ENCODE data around the gene PHLDA2.
A peak's percentile ranks its signal among the peaks of the same experiment; 100 is the strongest.

The PHLDA2 gene

DNA sequence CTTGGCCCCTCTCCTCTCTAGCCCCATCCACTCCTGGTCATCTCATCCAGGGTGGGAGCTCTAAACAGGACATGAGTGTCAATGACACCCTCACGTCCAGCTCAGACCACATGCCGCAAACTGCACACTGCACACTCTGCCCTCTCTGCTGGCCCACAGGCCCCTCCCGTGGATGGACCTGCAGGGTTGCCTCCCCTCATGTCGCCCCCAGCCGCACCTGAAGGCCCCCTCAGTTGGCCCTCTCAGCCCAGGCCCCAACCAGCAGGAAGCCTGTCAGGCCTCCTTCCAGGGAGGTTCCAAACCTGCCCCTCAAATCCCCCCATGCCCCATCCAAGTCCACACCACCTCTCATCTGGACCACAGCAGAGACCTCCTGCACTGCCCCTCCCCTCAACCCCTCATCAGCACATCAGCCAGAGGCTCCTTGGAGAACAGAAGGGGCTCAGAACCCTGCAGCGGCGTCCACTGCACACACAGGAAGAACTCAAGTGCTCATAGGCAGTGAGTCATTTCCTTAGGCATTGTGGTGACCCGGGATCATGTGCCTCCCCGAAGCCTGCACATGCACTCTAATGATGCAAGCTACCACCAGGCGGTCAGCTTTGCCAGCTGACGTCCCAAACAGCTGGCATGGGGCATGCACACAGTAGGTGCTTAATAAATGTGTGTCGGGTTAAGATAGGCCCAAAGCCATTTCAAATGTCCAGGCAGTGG, 30.7 kb downstream of the PHLDA2 start:
- Histone ChIP-seq H3K36me3 (ENCODE audit: control insufficient read depth, insufficient read depth, low read length) (no peaks in the 10 kb centered on the region), H3K27me3 (ENCODE audit: control insufficient read depth, insufficient read depth, low read length) (no peaks in the 10 kb centered on the region), H3K4me1 (ENCODE audit: control insufficient read depth, insufficient read depth, low read length) (peaks cover 7% of the 10 kb centered on the region; the same call in 1 of the 2 replicates), H3K27ac (ENCODE audit: low read length) (no peak overlapping the region), H3K9me3 (ENCODE audit: control insufficient read depth, insufficient read depth, low read length) (no peaks in the 10 kb centered on the region), H3K4me3 (ENCODE audit: low read length) (no peak overlapping the region)
- DNase-seq (ENCODE audit: low read depth, low spot score): no peak
- WGBS (ENCODE audit: insufficient coverage, insufficient read length): no CpG with 5 or more reads among the region's 12 CpGs

DNA sequence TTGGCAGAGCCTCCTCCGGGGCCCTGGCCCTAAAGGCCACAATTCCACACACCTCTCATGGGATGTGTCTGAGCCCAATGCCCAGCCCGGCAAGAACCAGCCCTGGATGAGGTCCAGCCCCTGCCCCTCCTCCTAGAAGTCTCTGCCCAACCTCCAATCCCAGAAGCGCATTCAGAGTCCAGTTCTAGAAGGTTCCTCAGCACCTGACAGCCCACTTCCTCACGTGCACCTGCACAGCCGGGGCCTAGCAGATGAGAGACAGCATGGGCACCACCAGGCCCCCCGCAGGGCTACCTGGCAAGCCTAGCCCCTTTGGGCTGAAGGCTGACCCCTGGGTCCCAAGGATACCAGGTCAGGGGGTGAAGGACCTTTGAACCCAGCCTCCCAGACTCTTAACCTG, 32.2 kb downstream of the PHLDA2 start:
- Histone ChIP-seq H3K9me3 (ENCODE audit: control insufficient read depth, insufficient read depth, low read length) (no peaks in the 10 kb centered on the region), H3K36me3 (ENCODE audit: control insufficient read depth, insufficient read depth, low read length) (no peaks in the 10 kb centered on the region), H3K27me3 (ENCODE audit: control insufficient read depth, insufficient read depth, low read length) (no peaks in the 10 kb centered on the region), H3K27ac (ENCODE audit: low read length) (no peak overlapping the region), H3K4me1 (ENCODE audit: control insufficient read depth, insufficient read depth, low read length) (peaks cover 2% of the 10 kb centered on the region; the same call in 1 of the 2 replicates), H3K4me3 (ENCODE audit: low read length) (no peak overlapping the region)
- WGBS (ENCODE audit: insufficient coverage, insufficient read length): no CpG with 5 or more reads among the region's 6 CpGs
- DNase-seq (ENCODE audit: low read depth, low spot score): no peak

- Histone ChIP-seq H3K27me3 (ENCODE audit: control insufficient read depth, insufficient read depth, low read length) (no peaks in the 10 kb centered on the region), H3K4me1 (ENCODE audit: control insufficient read depth, insufficient read depth, low read length) (peaks cover 2% of the 10 kb centered on the region; the same call in 1 of the 2 replicates), H3K9me3 (ENCODE audit: control insufficient read depth, insufficient read depth, low read length) (no peaks in the 10 kb centered on the region), H3K4me3 (ENCODE audit: low read length) (no peak overlapping the region), H3K36me3 (ENCODE audit: control insufficient read depth, insufficient read depth, low read length) (no peaks in the 10 kb centered on the region), H3K27ac (ENCODE audit: low read length) (no peak overlapping the region)
- DNase-seq (ENCODE audit: low read depth, low spot score): no peak
- WGBS (ENCODE audit: insufficient coverage, insufficient read length): no CpG with 5 or more reads among the region's 9 CpGs
Measured at GRCh38 chr11:2896047-2896446, 33.2 kb downstream of the PHLDA2 start.

- DNase-seq (ENCODE audit: low read depth, low spot score): no peak
- Histone ChIP-seq H3K27me3 (ENCODE audit: control insufficient read depth, insufficient read depth, low read length) (no peaks in the 10 kb centered on the region), H3K4me1 (ENCODE audit: control insufficient read depth, insufficient read depth, low read length) (peaks cover 6% of the 10 kb centered on the region; the same call in 1 of the 2 replicates), H3K36me3 (ENCODE audit: control insufficient read depth, insufficient read depth, low read length) (no peaks in the 10 kb centered on the region), H3K4me3 (ENCODE audit: low read length) (no peak overlapping the region), H3K9me3 (ENCODE audit: control insufficient read depth, insufficient read depth, low read length) (no peaks in the 10 kb centered on the region), H3K27ac (ENCODE audit: low read length) (no peak overlapping the region)
- no CpG with 5 or more reads among the region's 4 CpGs for WGBS (ENCODE audit: insufficient coverage, insufficient read length)
Measured at GRCh38 chr11:2893935-2894334, 35.3 kb downstream of the PHLDA2 start.

- H3K4me1 ChIP-seq (ENCODE audit: control insufficient read depth, insufficient read depth, low read length): peaks cover 6% of the 10 kb centered on the region; the same call in 1 of the 2 replicates
- no peaks in the 10 kb centered on the region for H3K27me3 ChIP-seq (ENCODE audit: control insufficient read depth, insufficient read depth, low read length)
- no peaks in the 10 kb centered on the region for H3K9me3 ChIP-seq (ENCODE audit: control insufficient read depth, insufficient read depth, low read length)
- H3K4me3 ChIP-seq (ENCODE audit: low read length): no peak overlapping the region; the same call in 1 of the 2 replicates
- WGBS (ENCODE audit: insufficient coverage, insufficient read length): no CpG with 5 or more reads among the region's 4 CpGs
- DNase-seq (ENCODE audit: low read depth, low spot score): no peak
- no peak overlapping the region for H3K27ac ChIP-seq (ENCODE audit: low read length)
- H3K36me3 ChIP-seq (ENCODE audit: control insufficient read depth, insufficient read depth, low read length): no peaks in the 10 kb centered on the region
Measured at GRCh38 chr11:2892967-2893528, 36.2 kb downstream of the PHLDA2 start.

DNA sequence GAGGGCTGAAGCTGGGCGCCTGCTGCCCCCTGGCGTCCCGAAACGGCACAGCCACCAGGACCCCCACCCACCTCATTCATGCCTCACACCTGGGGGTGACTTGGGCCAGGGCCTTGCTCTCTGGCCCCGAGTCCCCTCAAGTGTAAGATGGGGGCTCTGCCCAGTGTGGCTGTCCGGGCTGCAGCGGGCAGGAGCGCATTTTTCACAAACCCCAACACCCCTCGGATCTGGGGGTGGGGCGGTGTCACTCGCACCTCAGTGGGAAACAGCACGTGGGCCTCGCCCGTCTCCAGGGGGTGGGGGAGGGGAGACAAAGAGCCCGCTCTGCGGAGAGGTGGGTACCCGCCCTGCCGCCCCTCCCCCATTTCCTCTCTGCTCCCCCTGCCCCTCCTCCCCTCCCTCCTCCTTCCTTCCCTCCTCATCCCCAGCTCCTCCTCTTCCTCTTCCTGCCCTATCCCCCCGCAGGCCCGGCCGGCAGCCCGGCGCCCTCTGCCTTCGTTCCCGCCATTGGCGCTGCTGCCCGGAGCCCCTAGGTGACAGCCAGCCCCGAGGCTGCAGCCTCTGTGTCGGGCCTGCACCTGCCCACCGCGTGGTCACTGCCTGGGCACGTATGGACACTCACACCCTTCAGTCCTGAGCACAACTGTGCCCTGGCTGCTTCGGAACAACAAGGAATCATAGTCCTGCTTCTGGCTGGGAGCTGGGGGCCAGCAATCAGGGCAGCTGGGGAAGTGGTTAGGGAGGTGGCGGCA, 36.8 kb downstream of the PHLDA2 start:
- Histone ChIP-seq H3K27me3 (ENCODE audit: control insufficient read depth, insufficient read depth, low read length) (no peaks in the 10 kb centered on the region), H3K4me1 (ENCODE audit: control insufficient read depth, insufficient read depth, low read length) (peaks cover 6% of the 10 kb centered on the region; the same call in 1 of the 2 replicates), H3K9me3 (ENCODE audit: control insufficient read depth, insufficient read depth, low read length) (no peaks in the 10 kb centered on the region), H3K36me3 (ENCODE audit: control insufficient read depth, insufficient read depth, low read length) (no peaks in the 10 kb centered on the region), H3K4me3 (ENCODE audit: low read length) (peak overlapping the region; percentile 29; the same call in 1 of the 2 replicates), H3K27ac (ENCODE audit: low read length) (no peak overlapping the region)
- WGBS (ENCODE audit: insufficient coverage, insufficient read length): no CpG with 5 or more reads among the region's 34 CpGs
- DNase-seq (ENCODE audit: low read depth, low spot score): no peak

DNA sequence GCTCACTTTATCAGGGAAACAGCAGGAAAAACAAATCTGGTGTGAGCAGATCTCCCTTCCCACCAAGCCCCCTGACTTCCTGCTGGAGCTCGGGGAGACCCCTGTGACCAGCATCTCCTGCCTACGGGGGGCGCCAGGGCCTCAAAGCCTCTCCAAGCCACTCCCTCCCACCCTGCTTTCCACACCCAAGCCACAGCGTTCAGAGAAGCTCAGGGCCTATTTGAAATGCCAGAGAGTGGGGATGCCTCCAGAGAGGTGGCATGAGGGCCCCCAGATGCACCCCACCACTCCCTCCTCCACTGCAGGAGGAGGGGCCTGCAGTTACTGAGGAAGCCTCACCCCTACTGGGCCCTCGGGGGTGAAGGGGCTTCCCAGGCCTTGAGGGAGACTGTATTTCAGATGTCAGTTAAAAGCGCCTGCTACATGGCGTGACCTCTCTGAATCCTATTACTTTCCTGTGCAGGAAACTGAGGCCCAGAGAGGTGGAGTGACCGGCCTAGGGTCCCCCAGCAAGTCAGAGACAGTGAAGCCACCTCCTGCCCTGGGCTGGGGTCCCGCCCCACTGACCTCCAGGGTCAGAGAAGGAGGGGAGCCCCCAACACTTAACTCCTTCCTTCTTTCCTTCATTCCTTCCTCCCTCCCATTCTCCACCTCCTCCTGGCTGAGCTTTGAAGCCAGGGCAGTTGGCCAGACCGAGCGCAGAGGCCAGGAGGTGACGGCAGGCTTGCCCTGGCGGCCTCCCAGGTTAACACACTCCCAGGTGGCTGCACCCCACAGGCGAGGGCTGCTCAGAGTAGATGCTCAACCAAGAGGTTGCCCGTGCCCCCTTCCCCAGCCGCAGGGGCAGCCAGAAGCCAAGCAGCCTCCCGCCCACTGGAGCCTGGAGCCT, 37.6 kb downstream of the PHLDA2 start:
- no peak overlapping the region for H3K4me3 ChIP-seq (ENCODE audit: low read length)
- peaks cover 6% of the 10 kb centered on the region; the same call in 1 of the 2 replicates for H3K4me1 ChIP-seq (ENCODE audit: control insufficient read depth, insufficient read depth, low read length)

DNA sequence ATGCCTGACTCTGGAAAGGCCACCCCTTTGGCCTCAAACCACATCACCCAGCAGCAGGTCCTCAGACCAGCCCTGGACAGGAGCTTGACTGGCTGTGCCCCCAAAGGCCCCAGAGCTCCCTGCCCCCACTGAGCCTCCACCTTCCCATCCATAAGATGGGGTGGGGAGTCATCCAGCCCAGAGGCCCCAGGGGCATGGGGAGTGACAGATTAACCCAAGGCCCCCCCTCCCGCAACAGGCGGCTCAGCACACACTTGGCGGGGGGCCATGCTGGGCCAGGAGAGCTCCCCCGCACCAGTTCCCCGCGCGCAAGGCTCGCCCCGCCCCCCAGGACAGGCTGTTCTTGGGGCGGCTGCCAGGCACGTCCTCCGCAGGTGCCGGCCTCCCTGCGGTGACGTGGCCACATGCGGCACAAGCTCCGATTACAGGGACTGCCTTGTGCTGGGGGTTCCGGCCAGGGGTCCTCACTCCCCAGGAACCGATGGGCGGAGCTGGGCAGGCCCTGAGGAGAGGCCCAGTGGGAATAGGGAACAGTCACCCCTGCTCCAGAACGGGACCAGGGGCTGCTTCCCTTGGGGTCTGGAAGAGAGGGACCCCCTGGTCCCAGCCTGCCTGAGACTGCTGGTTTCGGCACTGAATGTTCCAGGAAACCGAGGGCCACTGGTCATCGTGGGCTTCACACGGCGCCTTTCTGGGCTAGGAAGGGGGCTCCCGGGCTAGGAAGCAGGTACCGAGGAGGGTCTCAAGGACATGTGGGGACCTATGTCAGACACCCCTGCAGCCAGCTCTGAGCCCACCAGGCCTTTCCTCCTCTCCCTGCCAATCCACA, 38.5 kb downstream of the PHLDA2 start:
- Histone ChIP-seq H3K9me3 (ENCODE audit: control insufficient read depth, insufficient read depth, low read length) (no peaks in the 10 kb centered on the region), H3K36me3 (ENCODE audit: control insufficient read depth, insufficient read depth, low read length) (no peaks in the 10 kb centered on the region), H3K4me1 (ENCODE audit: control insufficient read depth, insufficient read depth, low read length) (peaks cover 11% of the 10 kb centered on the region), H3K27me3 (ENCODE audit: control insufficient read depth, insufficient read depth, low read length) (no peaks in the 10 kb centered on the region; the same call in 1 of the 2 replicates), H3K4me3 (ENCODE audit: low read length) (no peak overlapping the region), H3K27ac (ENCODE audit: low read length) (no peak overlapping the region)
- no peak for DNase-seq (ENCODE audit: low read depth, low spot score)
- no CpG with 5 or more reads among the region's 28 CpGs for WGBS (ENCODE audit: insufficient coverage, insufficient read length)

More for the DNA sequence above, 37.6 kb downstream of the PHLDA2 start:
- Histone ChIP-seq H3K36me3 (ENCODE audit: control insufficient read depth, insufficient read depth, low read length) (no peaks in the 10 kb centered on the region), H3K9me3 (ENCODE audit: control insufficient read depth, insufficient read depth, low read length) (no peaks in the 10 kb centered on the region), H3K27ac (ENCODE audit: low read length) (no peak overlapping the region), H3K27me3 (ENCODE audit: control insufficient read depth, insufficient read depth, low read length) (no peaks in the 10 kb centered on the region; the same call in 1 of the 2 replicates)
- no peak for DNase-seq (ENCODE audit: low read depth, low spot score)
- WGBS (ENCODE audit: insufficient coverage, insufficient read length): no CpG with 5 or more reads among the region's 17 CpGs

DNA sequence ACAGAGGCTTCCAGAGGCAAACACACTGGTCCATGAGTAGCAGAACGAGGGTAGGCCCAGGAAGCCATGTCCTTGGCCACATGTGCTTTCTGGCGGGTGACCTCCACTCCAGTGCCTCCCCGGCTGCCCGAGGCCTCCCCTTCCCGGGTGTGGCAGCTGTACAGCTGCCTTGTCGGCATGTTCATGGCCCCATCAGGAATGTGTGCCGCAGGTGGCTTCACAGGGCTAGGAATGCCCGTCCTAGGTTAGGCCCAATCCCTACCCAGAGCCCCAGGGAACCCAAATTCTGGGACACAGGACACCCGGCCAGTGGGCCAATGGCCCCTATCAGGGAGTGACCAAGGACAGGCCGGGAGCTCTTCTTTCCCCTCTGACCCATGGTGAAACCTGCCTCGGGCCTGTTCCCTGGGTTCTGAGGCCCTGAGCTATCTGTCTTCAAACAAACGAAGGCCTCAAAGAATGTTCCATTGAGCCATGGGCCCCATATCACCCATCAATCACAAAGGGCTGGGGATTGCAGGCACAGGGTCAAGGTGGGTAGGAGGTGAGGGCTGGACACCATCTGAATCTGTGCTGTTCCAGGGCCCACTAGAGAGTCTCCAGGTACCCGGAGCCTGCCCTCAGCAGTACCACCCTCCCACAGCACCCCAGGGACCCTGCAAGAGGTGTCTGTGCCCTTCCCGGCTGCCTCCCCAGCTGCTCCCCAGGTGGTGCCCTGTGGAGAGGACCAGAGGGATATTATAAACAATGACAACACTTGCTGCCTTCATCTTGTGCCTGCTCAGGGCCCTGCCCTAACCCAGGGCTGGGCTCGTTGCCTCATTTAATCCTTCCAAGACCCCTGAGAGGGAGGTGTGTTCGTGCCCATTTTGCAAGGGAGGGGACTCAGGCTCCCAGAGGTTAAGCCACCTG, 39.6 kb downstream of the PHLDA2 start:
- Histone ChIP-seq H3K27me3 (ENCODE audit: control insufficient read depth, insufficient read depth, low read length) (no peaks in the 10 kb centered on the region; the same call in 1 of the 2 replicates), H3K4me1 (ENCODE audit: control insufficient read depth, insufficient read depth, low read length) (peaks cover 11% of the 10 kb centered on the region), H3K4me3 (ENCODE audit: low read length) (no peak overlapping the region), H3K36me3 (ENCODE audit: control insufficient read depth, insufficient read depth, low read length) (no peaks in the 10 kb centered on the region), H3K27ac (ENCODE audit: low read length) (no peak overlapping the region), H3K9me3 (ENCODE audit: control insufficient read depth, insufficient read depth, low read length) (no peaks in the 10 kb centered on the region)
- no peak for DNase-seq (ENCODE audit: low read depth, low spot score)
- no CpG with 5 or more reads among the region's 16 CpGs for WGBS (ENCODE audit: insufficient coverage, insufficient read length)

All from iPS DF 6.9 (cell line).